ENCODE data around the gene LHFPL3. TPM values are rescaled to one million over a fixed set of nuclear protein-coding genes. Genes with fewer than 3 reads are reported as not detected.

Gene LHFPL3
- total and polyA plus RNA-seq, 9 donors = 0.04 to 0.53 (median 0.27) TPM; not detected in 4

DNA sequence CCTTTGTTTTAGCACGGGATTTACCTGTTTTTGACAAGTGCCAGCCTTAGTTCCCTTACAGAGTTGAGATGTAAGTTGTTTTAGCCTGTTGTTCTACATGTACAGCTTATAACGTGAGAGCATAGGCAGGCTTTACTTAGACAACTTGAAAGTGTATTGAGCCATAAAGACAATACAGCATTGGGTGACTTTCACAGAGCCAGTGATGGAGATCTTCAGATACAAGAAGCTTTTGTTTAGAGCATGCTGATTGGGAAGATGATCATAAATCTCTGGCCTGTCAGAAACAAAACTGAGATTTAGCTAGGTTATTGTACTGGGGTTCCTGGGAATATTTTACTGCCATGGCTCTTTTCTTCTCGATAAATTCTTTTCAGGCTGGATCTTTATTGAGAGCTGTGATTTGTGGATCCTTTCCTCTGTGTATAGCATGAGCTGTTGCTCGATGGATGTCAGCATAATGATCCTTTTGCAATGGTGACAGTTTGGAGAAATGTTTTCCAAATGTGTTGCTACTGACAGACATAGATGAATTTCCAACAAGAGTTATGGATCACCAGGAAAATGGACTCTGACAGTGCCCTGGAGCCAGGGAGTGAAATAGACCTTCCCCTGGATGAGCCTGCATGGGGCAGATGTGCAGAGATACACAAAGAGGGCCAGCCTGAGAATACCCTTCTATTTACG is 30.2 kb downstream of the LHFPL3 start:
- WGBS, 3 donors = 61 to 70% (median 65%) methylated on average over 5 of the region's 5 CpGs
- H3K4me3 ChIP-seq = no peak overlapping the region
- no peak for DNase-seq
- H3K9me3 ChIP-seq = no peaks in the 10 kb centered on the region
- no peaks in the 10 kb centered on the region for H3K36me3 ChIP-seq
- intact Hi-C loops (cut with DNase I) = no loop called here
- no peaks in the 10 kb centered on the region for H3K4me1 ChIP-seq (ENCODE audit: insufficient read depth)
- TF ChIP-seq POLR2A (IDR thresholded peaks at IDR 0.05) = no peak
- TF ChIP-seq, protein P1, sequence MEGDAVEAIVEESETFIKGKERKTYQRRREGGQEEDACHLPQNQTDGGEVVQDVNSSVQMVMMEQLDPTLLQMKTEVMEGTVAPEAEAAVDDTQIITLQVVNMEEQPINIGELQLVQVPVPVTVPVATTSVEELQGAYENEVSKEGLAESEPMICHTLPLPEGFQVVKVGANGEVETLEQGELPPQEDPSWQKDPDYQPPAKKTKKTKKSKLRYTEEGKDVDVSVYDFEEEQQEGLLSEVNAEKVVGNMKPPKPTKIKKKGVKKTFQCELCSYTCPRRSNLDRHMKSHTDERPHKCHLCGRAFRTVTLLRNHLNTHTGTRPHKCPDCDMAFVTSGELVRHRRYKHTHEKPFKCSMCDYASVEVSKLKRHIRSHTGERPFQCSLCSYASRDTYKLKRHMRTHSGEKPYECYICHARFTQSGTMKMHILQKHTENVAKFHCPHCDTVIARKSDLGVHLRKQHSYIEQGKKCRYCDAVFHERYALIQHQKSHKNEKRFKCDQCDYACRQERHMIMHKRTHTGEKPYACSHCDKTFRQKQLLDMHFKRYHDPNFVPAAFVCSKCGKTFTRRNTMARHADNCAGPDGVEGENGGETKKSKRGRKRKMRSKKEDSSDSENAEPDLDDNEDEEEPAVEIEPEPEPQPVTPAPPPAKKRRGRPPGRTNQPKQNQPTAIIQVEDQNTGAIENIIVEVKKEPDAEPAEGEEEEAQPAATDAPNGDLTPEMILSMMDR (IDR thresholded peaks at IDR 0.05) = no peak
- TF ChIP-seq EP300 (IDR thresholded peaks at IDR 0.05) = no peak
- no peaks in the 10 kb centered on the region for H3K27me3 ChIP-seq
- H3K27ac ChIP-seq = no peak overlapping the region

DNA sequence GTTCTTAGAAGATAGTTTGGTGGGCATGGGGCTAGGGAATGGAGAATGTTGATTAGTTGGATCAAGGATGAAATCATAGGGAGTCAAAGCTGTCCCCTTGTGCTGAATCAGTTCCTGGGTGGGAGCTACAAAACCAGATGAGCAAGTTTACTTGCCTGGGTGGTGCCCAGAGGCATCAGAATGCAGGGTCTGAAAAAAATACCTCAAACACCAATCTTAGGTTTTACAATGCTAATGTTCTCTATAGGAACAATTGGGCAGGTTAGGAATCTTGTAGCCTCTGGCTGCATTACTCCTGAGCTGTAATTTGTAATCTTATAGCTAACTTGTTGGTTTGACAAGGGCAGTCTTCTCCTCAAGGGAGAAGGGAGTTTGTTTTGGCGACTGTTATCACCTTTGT is 34.4 kb downstream of the LHFPL3 start:
- Histone ChIP-seq H3K27me3 (no peaks in the 10 kb centered on the region), H3K36me3 (no peaks in the 10 kb centered on the region), H3K9me3 (no peaks in the 10 kb centered on the region), H3K4me3 (no peak overlapping the region), H3K27ac (no peak overlapping the region), H3K4me1 (ENCODE audit: insufficient read depth) (no peaks in the 10 kb centered on the region)
- DNase-seq = no peak
- intact Hi-C loops (cut with DNase I) = no loop called here
- 5 to 13% (median 6%) methylated on average over 1 of the region's 1 CpG for WGBS, 3 donors
- TF ChIP-seq, protein P1 (IDR thresholded peaks at IDR 0.05) = no peak
- TF ChIP-seq POLR2A (IDR thresholded peaks at IDR 0.05) (no peak), EP300 (IDR thresholded peaks at IDR 0.05) (no peak)

DNA sequence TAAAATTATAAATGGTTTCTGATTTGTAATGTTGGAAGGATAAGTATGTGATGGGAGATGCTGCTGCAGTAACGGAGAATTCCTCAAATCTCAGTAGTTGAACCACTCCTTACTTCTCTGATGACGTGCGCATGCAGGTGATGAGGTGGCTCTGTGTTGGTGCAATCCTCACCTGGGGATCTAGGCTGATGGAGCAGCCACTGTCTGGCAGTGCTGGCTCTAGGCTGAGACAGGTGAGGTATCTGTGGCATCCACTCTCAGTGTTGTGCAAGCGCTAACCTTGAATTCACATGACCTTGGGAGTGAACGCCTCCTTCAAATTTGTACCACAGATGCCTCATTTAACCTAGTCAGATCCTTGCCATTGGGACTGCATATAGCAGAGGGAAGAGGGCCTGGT is 35.0 kb downstream of the LHFPL3 start:
- 56 to 72% (median 58%) methylated on average over 5 of the region's 5 CpGs for WGBS, 3 donors
- no peaks in the 10 kb centered on the region for H3K9me3 ChIP-seq
- H3K4me1 ChIP-seq (ENCODE audit: insufficient read depth) = no peaks in the 10 kb centered on the region
- TF ChIP-seq EP300 (IDR thresholded peaks at IDR 0.05) = no peak
- TF ChIP-seq, protein P1 (IDR thresholded peaks at IDR 0.05) = no peak
- no peak for TF ChIP-seq POLR2A (IDR thresholded peaks at IDR 0.05)
- H3K27ac ChIP-seq = no peak overlapping the region
- intact Hi-C loops (cut with DNase I) = no loop called here
- no peak for DNase-seq
- no peak overlapping the region for H3K4me3 ChIP-seq
- no peaks in the 10 kb centered on the region for H3K36me3 ChIP-seq
- H3K27me3 ChIP-seq = no peaks in the 10 kb centered on the region

- Histone ChIP-seq H3K27ac (no peak overlapping the region), H3K9me3 (no peaks in the 10 kb centered on the region), H3K36me3 (no peaks in the 10 kb centered on the region), H3K4me1 (ENCODE audit: insufficient read depth) (no peaks in the 10 kb centered on the region), H3K4me3 (no peak overlapping the region), H3K27me3 (no peaks in the 10 kb centered on the region)
- WGBS, 3 donors = 0 to 28% (median 15%) methylated on average over 1 of the region's 1 CpG
- intact Hi-C loops (cut with DNase I) = no loop called here
- DNase-seq = no peak
- TF ChIP-seq, protein P1 (IDR thresholded peaks at IDR 0.05) = no peak
These were observed 38.0 kb downstream of the LHFPL3 start for GRCh38 chr7:104366390-104366789.
